Skeletal muscle satellite cell (primary cell): ENCODE data around the gene CFAP161.

Experiments
- H3K27me3 ChIP-seq: 2 replicates; pipeline ENCODE4 v1.7.0; 2013; ENCODE audit warnings: low read length; ENCODE audit not compliant: control insufficient read depth, insufficient read depth
- H3K36me3 ChIP-seq: 2 replicates; pipeline ENCODE4 v1.7.0; 2013; ENCODE audit warnings: mild to moderate bottlenecking, control low read depth, low read length; ENCODE audit not compliant: insufficient read depth
- H3K4me1 ChIP-seq: 2 replicates; pipeline ENCODE4 v1.7.0; 2013; ENCODE audit warnings: low read length; ENCODE audit not compliant: control insufficient read depth, insufficient read depth
- H3K4me2 ChIP-seq: 2 replicates; pipeline ENCODE4 v1.7.0; 2013; ENCODE audit warnings: mild to moderate bottlenecking, low read length
- H3K4me3 ChIP-seq: 2 replicates; pipeline ENCODE4 v1.7.0; 2013; ENCODE audit warnings: low read length
- H3K9ac ChIP-seq: 2 replicates; pipeline ENCODE4 v1.7.0; 2013; ENCODE audit warnings: mild to moderate bottlenecking, low read depth, low read length, moderate library complexity
- H3K9me3 ChIP-seq: replicated peaks from 2 replicates; pipeline ENCODE4 v1.7.0; 2013; ENCODE audit warnings: mild to moderate bottlenecking, control low read depth, low read length

CFAP161 gene

GRCh38 chr15:81190922-81191507 is 56.9 kb downstream of the CFAP161 start:
- Histone ChIP-seq H3K4me3 (no peak overlapping the region), H3K9ac (no peak overlapping the region), H3K4me2 (no peak overlapping the region), H3K4me1 (peaks cover 18% of the 10 kb centered on the region), H3K27me3 (no peaks in the 10 kb centered on the region), H3K9me3 (no peaks in the 10 kb centered on the region), H3K36me3 (no peaks in the 10 kb centered on the region)

DNA sequence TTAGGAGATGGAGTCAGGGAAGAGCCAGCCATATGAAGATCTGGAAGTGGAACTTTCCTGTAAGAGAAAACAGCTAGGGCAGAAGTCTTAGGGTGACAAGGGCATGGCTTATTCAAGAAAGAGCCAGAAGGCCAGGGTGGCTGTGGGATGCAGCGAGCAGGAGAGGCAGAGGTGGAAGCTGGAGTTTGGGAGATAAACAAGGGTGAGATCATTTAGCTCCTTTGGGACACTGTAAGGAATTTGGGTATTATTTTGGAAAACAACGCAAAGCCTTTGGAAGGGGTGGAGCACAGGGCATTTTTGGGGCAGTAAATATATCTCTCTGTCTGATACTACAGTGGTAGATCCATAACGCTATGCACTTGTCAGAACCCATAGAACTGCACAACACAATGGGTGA is 57.6 kb downstream of the CFAP161 start:
- Histone ChIP-seq H3K9ac (no peak overlapping the region), H3K4me2 (no peak overlapping the region), H3K9me3 (no peaks in the 10 kb centered on the region), H3K4me1 (peaks cover 18% of the 10 kb centered on the region), H3K36me3 (no peaks in the 10 kb centered on the region), H3K27me3 (no peaks in the 10 kb centered on the region), H3K4me3 (no peak overlapping the region)

- H3K9me3 ChIP-seq, result no peaks in the 10 kb centered on the region
- H3K27me3 ChIP-seq, result peaks cover 3% of the 10 kb centered on the region
- no peak overlapping the region for H3K9ac ChIP-seq
- no peaks in the 10 kb centered on the region for H3K36me3 ChIP-seq
- peaks cover 14% of the 10 kb centered on the region for H3K4me1 ChIP-seq
- H3K4me2 ChIP-seq, result no peak overlapping the region
- no peak overlapping the region for H3K4me3 ChIP-seq
These were observed 60.7 kb downstream of the CFAP161 start for GRCh38 chr15:81194723-81195122.

- Histone ChIP-seq H3K4me1 (peaks cover 7% of the 10 kb centered on the region), H3K9ac (no peak overlapping the region), H3K36me3 (no peaks in the 10 kb centered on the region), H3K27me3 (peaks cover 3% of the 10 kb centered on the region), H3K4me2 (no peak overlapping the region), H3K9me3 (no peaks in the 10 kb centered on the region), H3K4me3 (no peak overlapping the region)
These were observed 61.3 kb downstream of the CFAP161 start for GRCh38 chr15:81195339-81195864.

GRCh38 chr15:81196576-81197254 is 62.6 kb downstream of the CFAP161 start, which contains the start of gene IL16:
Gene IL16 (plus strand): TSS chr15:81196879. CDS start chr15:81225400, 28,521 bp downstream.
- no peaks in the 10 kb centered on the region for H3K36me3 ChIP-seq
- no peak within 1 kb of the TSS for H3K9ac ChIP-seq
- no peaks in the 10 kb centered on the region for H3K9me3 ChIP-seq

DNA sequence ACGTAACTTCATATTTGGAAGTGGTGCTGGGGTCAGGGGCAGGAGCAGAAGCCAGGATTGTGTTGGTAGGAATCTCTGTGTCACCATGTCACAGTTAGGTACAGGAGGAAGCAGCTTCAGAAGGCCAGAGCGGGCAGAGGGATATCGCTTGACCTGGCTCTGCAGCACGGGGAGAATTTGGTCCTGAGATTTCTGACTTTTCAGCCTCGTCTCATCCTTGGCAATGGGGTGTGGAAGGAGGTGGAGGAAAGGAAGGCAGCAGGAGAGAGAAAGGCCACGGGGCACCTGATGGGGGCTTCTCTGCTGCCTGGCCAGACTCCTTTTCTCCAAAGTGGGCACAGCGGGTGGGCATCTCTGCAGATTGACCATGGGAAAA is 63.2 kb downstream of the CFAP161 start:
- H3K4me1 ChIP-seq, result no peaks in the 10 kb centered on the region
- peaks cover 3% of the 10 kb centered on the region for H3K27me3 ChIP-seq
- no peaks in the 10 kb centered on the region for H3K9me3 ChIP-seq
- no peak overlapping the region for H3K4me2 ChIP-seq
- no peaks in the 10 kb centered on the region for H3K36me3 ChIP-seq
- H3K4me3 ChIP-seq, result no peak overlapping the region
- H3K9ac ChIP-seq, result no peak overlapping the region

More at GRCh38 chr15:81196576-81197254, 62.6 kb downstream of the CFAP161 start, which contains the start of gene IL16:
- no peak within 1 kb of the TSS for H3K4me2 ChIP-seq
- H3K4me3 ChIP-seq, result no peak within 1 kb of the TSS
- peaks cover 3% of the 10 kb centered on the region for H3K27me3 ChIP-seq
- H3K4me1 ChIP-seq, result no peaks in the 10 kb centered on the region

GRCh38 chr15:81197688-81198281 is 63.7 kb downstream of the CFAP161 start:
- Histone ChIP-seq H3K4me2 (no peak overlapping the region), H3K36me3 (no peaks in the 10 kb centered on the region), H3K27me3 (peaks cover 3% of the 10 kb centered on the region), H3K9me3 (no peaks in the 10 kb centered on the region), H3K4me3 (no peak overlapping the region), H3K4me1 (no peaks in the 10 kb centered on the region), H3K9ac (no peak overlapping the region)
